NCI-H128 (cell line): ENCODE measurements around the gene IGF1.

Source experiments
- DNase-seq: peaks from one replicate; lab custom pipeline; 2025; ENCODE audit not compliant: unreplicated experiment; lab: John Stamatoyannopoulos, UW

The IGF1 gene

GRCh38 chr12:102497743-102498142 lies 17.4 kb upstream of the IGF1 start:
- DNase-seq = no peak

- DNase-seq = no peak
These were observed 16.2 kb upstream of the IGF1 start for GRCh38 chr12:102496591-102496990.

- DNase-seq = no peak
These were observed 6.9 kb upstream of the IGF1 start for GRCh38 chr12:102487226-102487625.

GRCh38 chr12:102486153-102486552 lies 5.8 kb upstream of the IGF1 start:
- no peak for DNase-seq

- no peak for DNase-seq
These were observed 4.1 kb upstream of the IGF1 start for GRCh38 chr12:102484428-102484958.

GRCh38 chr12:102484017-102484416 lies 3.7 kb upstream of the IGF1 start:
- DNase-seq = no peak

- DNase-seq = no peak
These were observed 3.1 kb upstream of the IGF1 start for GRCh38 chr12:102483466-102483865.

- DNase-seq = no peak
These were observed 1.5 kb upstream of the IGF1 start for GRCh38 chr12:102481705-102482425.

- DNase-seq = no peak
These were observed 424 bp downstream of the IGF1 start for GRCh38 chr12:102479939-102480338.

- DNase-seq = no peak
These were observed 1.1 kb downstream of the IGF1 start for GRCh38 chr12:102479099-102479885.

- no peak for DNase-seq
These were observed 1.8 kb downstream of the IGF1 start for GRCh38 chr12:102478405-102479098.

GRCh38 chr12:102475355-102475754 lies 5.0 kb downstream of the IGF1 start:
- no peak for DNase-seq

GRCh38 chr12:102474438-102475064 lies 5.8 kb downstream of the IGF1 start:
- DNase-seq = no peak

- no peak for DNase-seq
These were observed 7.9 kb downstream of the IGF1 start for GRCh38 chr12:102472496-102472895.

- DNase-seq = no peak
These were observed 8.8 kb downstream of the IGF1 start for GRCh38 chr12:102471556-102471955.

GRCh38 chr12:102470945-102471344 lies 9.4 kb downstream of the IGF1 start:
- DNase-seq = no peak

GRCh38 chr12:102468261-102468915 lies 12.0 kb downstream of the IGF1 start:
- no peak for DNase-seq

GRCh38 chr12:102465762-102466560 lies 14.4 kb downstream of the IGF1 start:
- no peak for DNase-seq

GRCh38 chr12:102463659-102464249 lies 16.6 kb downstream of the IGF1 start:
- no peak for DNase-seq
